Large intestine (tissue), 3 donors: Measurements from ENCODE around the gene SLC6A6. TPM values are rescaled to one million over a fixed set of nuclear protein-coding genes. Genes with fewer than 3 reads are reported as not detected.
A peak's percentile ranks its signal among the peaks of the same experiment; 100 is the strongest.

ENCODE experiments used
- DNase-seq, 2 donors: peaks; one replicate each; pipeline versions ENCODE4 v3.0.0 to v3.0.0-alpha.2; 2013
- H3K27ac ChIP-seq: one replicate; pipeline ENCODE4 v1.5.1; 2013; ENCODE audit warnings: low read length
- H3K27me3 ChIP-seq: 2 replicates; pipeline ENCODE4 v1.6.1; 2013; ENCODE audit warnings: low read length; ENCODE audit not compliant: control insufficient read depth, insufficient read depth
- H3K36me3 ChIP-seq: 2 replicates; pipeline ENCODE4 v1.6.1; 2013; ENCODE audit warnings: low read length; ENCODE audit not compliant: control insufficient read depth, insufficient read depth
- H3K4me1 ChIP-seq: one replicate; pipeline ENCODE4 v1.6.1; 2013; ENCODE audit warnings: low read length; ENCODE audit not compliant: control insufficient read depth, insufficient read depth
- H3K4me3 ChIP-seq: one replicate; pipeline ENCODE4 v1.5.1; 2013; ENCODE audit warnings: low read length
- H3K9me3 ChIP-seq: one replicate; pipeline ENCODE4 v1.6.1; 2013; ENCODE audit warnings: mild to moderate bottlenecking, low read depth, low read length, moderate library complexity; ENCODE audit not compliant: control insufficient read depth
- WGBS: methylation state at CpG from one replicate; pipeline ENCODE4 v1.1.5; 2013; ENCODE audit warnings: low lambda C conversion rate; ENCODE audit not compliant: insufficient coverage; 5-methylcytosine and 5-hydroxymethylcytosine counted together
- polyA plus RNA-seq: library from polyadenylated mRNA; unstranded; fragments of 120-200 nt; gene quantifications from one replicate; pipeline ENCODE4 v1.2.1, GENCODE V29; 2013

Gene SLC6A6
- polyA plus RNA-seq, 1 donor = 16.4 TPM

GRCh38 chr3:14459787-14460186 is 57.4 kb downstream of the SLC6A6 start:
- no peak for DNase-seq
- Histone ChIP-seq H3K27ac (no peak overlapping the region), H3K4me3 (no peak overlapping the region), H3K4me1 (no peaks in the 10 kb centered on the region), H3K9me3 (no peaks in the 10 kb centered on the region), H3K27me3 (no peaks in the 10 kb centered on the region), H3K36me3 (peaks cover 81% of the 10 kb centered on the region)
- WGBS = no CpG with 5 or more reads among the region's 3 CpGs

GRCh38 chr3:14460342-14461005 is 58.1 kb downstream of the SLC6A6 start:
- no peak for DNase-seq
- WGBS = no CpG with 5 or more reads among the region's 9 CpGs
- H3K27ac ChIP-seq = no peak overlapping the region
- no peak overlapping the region for H3K4me3 ChIP-seq
- H3K4me1 ChIP-seq = no peaks in the 10 kb centered on the region
- H3K36me3 ChIP-seq = peaks cover 82% of the 10 kb centered on the region
- no peaks in the 10 kb centered on the region for H3K27me3 ChIP-seq
- H3K9me3 ChIP-seq = no peaks in the 10 kb centered on the region

DNA sequence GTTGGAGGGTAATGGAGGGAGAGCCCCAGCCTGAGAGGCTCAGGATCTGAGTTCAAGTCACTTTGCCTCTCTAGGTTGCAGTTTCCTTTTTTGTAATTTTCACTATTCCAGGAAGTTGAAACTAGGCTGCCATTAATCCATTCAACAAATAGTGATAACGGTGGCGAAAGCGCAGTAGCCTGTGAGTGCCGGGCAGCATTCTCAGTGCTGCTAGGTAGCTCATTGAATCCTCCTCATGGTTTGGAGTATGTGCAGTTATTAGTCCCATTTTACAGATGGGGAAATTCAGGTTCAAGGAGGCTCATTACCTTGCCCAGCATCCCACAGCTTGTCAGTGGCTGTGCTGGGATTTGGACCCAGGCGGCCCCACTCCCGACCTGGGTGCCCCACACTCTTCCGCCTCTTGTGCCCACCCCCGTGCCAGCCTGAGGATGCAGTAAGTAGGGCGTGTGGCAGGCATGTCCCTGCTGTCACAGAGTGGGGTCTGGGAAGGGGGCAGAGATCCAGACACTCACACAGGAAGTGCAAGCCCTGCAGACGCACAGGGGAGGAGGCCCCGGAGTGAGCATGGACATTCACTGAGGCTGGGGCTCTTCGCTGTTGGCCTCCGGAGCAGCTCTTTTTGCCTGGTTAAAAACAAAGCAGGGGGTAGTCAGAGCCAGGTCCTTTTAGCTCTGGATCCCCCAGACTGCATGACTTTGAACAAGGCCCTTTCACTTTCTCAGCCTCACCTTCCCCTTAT is 58.8 kb downstream of the SLC6A6 start:
- Histone ChIP-seq H3K27ac (no peak overlapping the region), H3K9me3 (no peaks in the 10 kb centered on the region), H3K27me3 (no peaks in the 10 kb centered on the region), H3K4me3 (no peak overlapping the region), H3K4me1 (no peaks in the 10 kb centered on the region), H3K36me3 (peaks cover 76% of the 10 kb centered on the region)
- no CpG with 5 or more reads among the region's 13 CpGs for WGBS
- DNase-seq = no peak

DNA sequence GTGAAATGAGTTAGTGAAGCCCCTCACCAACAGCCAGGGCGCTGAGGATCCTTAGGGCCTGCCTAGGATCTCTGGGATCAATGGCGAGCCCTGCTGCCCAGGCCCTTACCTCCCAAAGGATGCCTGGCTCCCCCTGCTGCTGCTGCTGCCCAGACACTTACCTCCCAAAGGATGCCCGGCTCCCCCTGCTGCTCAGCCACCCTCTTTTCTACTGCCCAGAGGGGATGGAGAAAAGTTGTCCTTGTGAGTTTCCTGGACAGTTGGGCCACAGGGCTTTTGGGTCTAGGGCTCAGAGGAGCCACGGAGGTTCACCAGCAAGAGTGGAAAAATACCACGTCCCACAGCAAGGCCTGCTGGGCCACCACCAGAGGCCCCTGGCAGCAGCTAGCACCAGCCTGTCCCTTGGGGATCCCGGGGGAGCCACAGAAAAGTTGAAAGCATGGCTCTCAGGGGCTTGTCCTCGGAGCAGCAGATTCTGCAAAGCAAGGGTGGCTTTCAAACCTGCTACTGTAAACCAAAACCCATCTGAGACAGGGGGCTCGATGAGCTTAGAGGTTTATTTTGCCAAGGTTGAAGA is 59.4 kb downstream of the SLC6A6 start:
- H3K4me3 ChIP-seq = no peak overlapping the region
- no peaks in the 10 kb centered on the region for H3K9me3 ChIP-seq
- peak; percentile 34 to 52 for DNase-seq
- peaks cover 76% of the 10 kb centered on the region for H3K36me3 ChIP-seq
- WGBS = no CpG with 5 or more reads among the region's 8 CpGs
- no peaks in the 10 kb centered on the region for H3K27me3 ChIP-seq
- no peak overlapping the region for H3K27ac ChIP-seq
- H3K4me1 ChIP-seq = no peaks in the 10 kb centered on the region

- peaks cover 80% of the 10 kb centered on the region for H3K36me3 ChIP-seq
- no peak for DNase-seq
- no peaks in the 10 kb centered on the region for H3K9me3 ChIP-seq
- H3K27ac ChIP-seq = no peak overlapping the region
- H3K4me3 ChIP-seq = no peak overlapping the region
- H3K4me1 ChIP-seq = no peaks in the 10 kb centered on the region
- H3K27me3 ChIP-seq = no peaks in the 10 kb centered on the region
- WGBS = no CpG with 5 or more reads among the region's 9 CpGs
Measured at GRCh38 chr3:14462738-14463137, 60.3 kb downstream of the SLC6A6 start.

DNA sequence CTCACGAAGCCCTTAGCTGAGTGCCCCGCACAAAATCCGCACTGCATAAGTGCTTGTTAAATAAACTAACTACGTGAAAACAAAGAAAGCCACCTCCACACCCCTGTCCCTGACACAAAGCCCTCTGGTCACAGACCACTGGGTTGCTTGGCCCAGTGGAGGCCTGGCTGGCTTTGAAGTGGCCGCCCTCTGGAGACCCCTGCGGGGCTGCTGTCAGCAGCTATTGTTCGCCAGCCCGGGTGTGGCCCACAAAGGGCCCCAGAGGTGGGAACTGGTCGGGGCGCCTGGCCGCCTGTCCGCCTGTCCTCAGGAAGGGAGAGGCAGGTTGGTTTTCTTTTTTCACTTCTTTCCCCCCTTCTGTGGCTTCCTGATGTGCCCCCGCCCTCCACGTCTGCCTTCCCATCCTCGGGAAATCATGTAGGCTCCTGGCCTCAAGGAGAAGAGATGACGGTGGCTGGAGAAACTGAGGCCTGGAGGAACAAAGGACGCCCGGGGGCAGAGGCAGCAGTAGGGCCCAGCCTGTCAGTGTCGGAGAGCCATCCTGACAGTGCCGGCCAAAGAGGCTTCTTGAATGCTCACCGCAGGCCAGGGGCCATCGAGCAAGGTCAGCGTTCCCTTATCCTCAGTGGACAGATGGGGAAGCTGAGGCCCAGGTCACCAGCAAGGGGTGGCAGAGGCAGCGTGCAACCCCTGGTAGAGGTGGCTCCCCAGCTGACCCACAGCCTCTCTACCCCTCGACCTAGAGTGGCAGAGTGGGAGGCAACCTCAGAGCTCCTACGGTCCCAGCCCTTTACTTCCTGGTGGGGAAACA is 61.1 kb downstream of the SLC6A6 start:
- WGBS = no CpG with 5 or more reads among the region's 26 CpGs
- Histone ChIP-seq H3K4me3 (no peak overlapping the region), H3K4me1 (no peaks in the 10 kb centered on the region)

DNA sequence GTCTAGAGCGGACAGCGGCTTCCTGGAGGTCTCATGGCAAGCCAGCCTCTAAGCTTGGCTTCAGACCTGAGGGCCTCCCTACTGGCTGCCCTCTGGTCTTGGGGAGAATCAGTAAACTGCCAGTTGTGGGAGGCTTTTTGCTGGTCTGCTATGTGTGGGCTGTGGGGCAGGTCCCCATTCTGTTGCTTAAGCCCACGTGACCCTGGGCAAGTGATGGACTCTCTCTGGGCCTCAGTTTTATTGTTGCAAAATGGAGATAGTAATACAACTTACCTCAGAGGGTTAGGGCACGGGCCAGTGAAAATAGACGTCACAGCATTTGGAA is 61.7 kb downstream of the SLC6A6 start:
- H3K36me3 ChIP-seq = peaks cover 84% of the 10 kb centered on the region
- no peak overlapping the region for H3K27ac ChIP-seq
- no peaks in the 10 kb centered on the region for H3K27me3 ChIP-seq
- no peaks in the 10 kb centered on the region for H3K4me1 ChIP-seq
- WGBS = no CpG with 5 or more reads among the region's 5 CpGs
- H3K4me3 ChIP-seq = no peak overlapping the region
- no peaks in the 10 kb centered on the region for H3K9me3 ChIP-seq
- DNase-seq = no peak

More for the DNA sequence above, 61.1 kb downstream of the SLC6A6 start:
- H3K27me3 ChIP-seq = no peaks in the 10 kb centered on the region
- H3K9me3 ChIP-seq = no peaks in the 10 kb centered on the region
- no peak for DNase-seq
- no peak overlapping the region for H3K27ac ChIP-seq
- H3K36me3 ChIP-seq = peaks cover 83% of the 10 kb centered on the region

GRCh38 chr3:14464521-14464920 is 62.1 kb downstream of the SLC6A6 start:
- peaks cover 80% of the 10 kb centered on the region for H3K36me3 ChIP-seq
- WGBS = no CpG with 5 or more reads among the region's 4 CpGs

GRCh38 chr3:14465425-14465824 is 63.0 kb downstream of the SLC6A6 start:
- peaks cover 79% of the 10 kb centered on the region for H3K36me3 ChIP-seq
- WGBS = no CpG with 5 or more reads among the region's 3 CpGs

More at GRCh38 chr3:14464521-14464920, 62.1 kb downstream of the SLC6A6 start:
- Histone ChIP-seq H3K4me1 (no peaks in the 10 kb centered on the region), H3K27ac (no peak overlapping the region), H3K4me3 (no peak overlapping the region), H3K27me3 (no peaks in the 10 kb centered on the region), H3K9me3 (no peaks in the 10 kb centered on the region)
- DNase-seq = no peak

GRCh38 chr3:14466179-14466903 is 63.9 kb downstream of the SLC6A6 start:
- H3K36me3 ChIP-seq = peaks cover 75% of the 10 kb centered on the region
- H3K4me1 ChIP-seq = no peaks in the 10 kb centered on the region
- H3K27me3 ChIP-seq = no peaks in the 10 kb centered on the region
- DNase-seq = no peak
- no peaks in the 10 kb centered on the region for H3K9me3 ChIP-seq
- WGBS = no CpG with 5 or more reads among the region's 23 CpGs
- no peak overlapping the region for H3K27ac ChIP-seq
- no peak overlapping the region for H3K4me3 ChIP-seq

More at GRCh38 chr3:14465425-14465824, 63.0 kb downstream of the SLC6A6 start:
- Histone ChIP-seq H3K4me1 (no peaks in the 10 kb centered on the region), H3K4me3 (no peak overlapping the region), H3K27ac (no peak overlapping the region), H3K9me3 (no peaks in the 10 kb centered on the region), H3K27me3 (no peaks in the 10 kb centered on the region)
- no peak for DNase-seq
